ENCODE results near the gene PPP1R12C. TPM values are rescaled to one million over a fixed set of nuclear protein-coding genes. Genes with fewer than 3 reads are reported as not detected.
A peak's percentile ranks its signal among the peaks of the same experiment; 100 is the strongest.
"Not testable (repeated sequence)": the region's sequence is repeated elsewhere in the genome, so short reads cannot be mapped to it uniquely, and the experiment has no call there.

Gene PPP1R12C
- total RNA-seq, 1 experiment from 2014 or later, result 63.4 TPM

- in situ Hi-C loops (cut with HindIII; ENCODE audit: low pct_unique_long_range_greater_than_20kb, low sequenced_read_pairs), result no loop called here
- no peak for DNase-seq (ENCODE audit: low read depth)
Measured at GRCh38 chr19:55067869-55068268, 49.6 kb downstream of the PPP1R12C start.

- no peak for DNase-seq (ENCODE audit: low read depth)
- in situ Hi-C loops (cut with HindIII; ENCODE audit: low pct_unique_long_range_greater_than_20kb, low sequenced_read_pairs), result no loop called here
Measured at GRCh38 chr19:55066107-55066709, 51.2 kb downstream of the PPP1R12C start.

GRCh38 chr19:55065516-55065915 lies 51.9 kb downstream of the PPP1R12C start:
- DNase-seq (ENCODE audit: low read depth); in situ Hi-C loops (cut with HindIII; ENCODE audit: low pct_unique_long_range_greater_than_20kb, low sequenced_read_pairs): not testable (repeated sequence)

- in situ Hi-C loops (cut with HindIII; ENCODE audit: low pct_unique_long_range_greater_than_20kb, low sequenced_read_pairs), result no loop called here
- DNase-seq (ENCODE audit: low read depth), result no peak
Measured at GRCh38 chr19:55063492-55063843, 54.0 kb downstream of the PPP1R12C start.

- DNase-seq (ENCODE audit: low read depth), result peak; percentile 87
- in situ Hi-C loops (cut with HindIII; ENCODE audit: low pct_unique_long_range_greater_than_20kb, low sequenced_read_pairs), result no loop called here
Measured at GRCh38 chr19:55062735-55063491, 54.5 kb downstream of the PPP1R12C start, which contains the start of gene RDH13. TSS of gene RDH13 (minus strand) at chr19:55063148. CDS start at chr19:55063032, 116 bp downstream.

GRCh38 chr19:55060287-55060686 lies 57.1 kb downstream of the PPP1R12C start:
- DNase-seq (ENCODE audit: low read depth), result peak; percentile 75
- in situ Hi-C loops (cut with HindIII; ENCODE audit: low pct_unique_long_range_greater_than_20kb, low sequenced_read_pairs), result not testable (repeated sequence)

- in situ Hi-C loops (cut with HindIII; ENCODE audit: low pct_unique_long_range_greater_than_20kb, low sequenced_read_pairs), result no loop called here
- no peak for DNase-seq (ENCODE audit: low read depth)
Measured at GRCh38 chr19:55058781-55059610, 58.4 kb downstream of the PPP1R12C start.

- DNase-seq (ENCODE audit: low read depth), result no peak
- in situ Hi-C loops (cut with HindIII; ENCODE audit: low pct_unique_long_range_greater_than_20kb, low sequenced_read_pairs), result no loop called here
Measured at GRCh38 chr19:55056827-55057226, 60.6 kb downstream of the PPP1R12C start.

- in situ Hi-C loops (cut with HindIII; ENCODE audit: low pct_unique_long_range_greater_than_20kb, low sequenced_read_pairs), result no loop called here
- no peak for DNase-seq (ENCODE audit: low read depth)
Measured at GRCh38 chr19:55053735-55054134, 63.7 kb downstream of the PPP1R12C start.

- no peak for DNase-seq (ENCODE audit: low read depth)
- in situ Hi-C loops (cut with HindIII; ENCODE audit: low pct_unique_long_range_greater_than_20kb, low sequenced_read_pairs), result no loop called here
Measured at GRCh38 chr19:55050749-55051532, 66.5 kb downstream of the PPP1R12C start.

GRCh38 chr19:55048446-55048845 lies 69.0 kb downstream of the PPP1R12C start:
- DNase-seq (ENCODE audit: low read depth), result no peak
- in situ Hi-C loops (cut with HindIII; ENCODE audit: low pct_unique_long_range_greater_than_20kb, low sequenced_read_pairs), result no loop called here

- in situ Hi-C loops (cut with HindIII; ENCODE audit: low pct_unique_long_range_greater_than_20kb, low sequenced_read_pairs), result no loop called here
- no peak for DNase-seq (ENCODE audit: low read depth)
Measured at GRCh38 chr19:55047951-55048350, 69.5 kb downstream of the PPP1R12C start.

GRCh38 chr19:55046975-55047622 lies 70.3 kb downstream of the PPP1R12C start:
- in situ Hi-C loops (cut with HindIII; ENCODE audit: low pct_unique_long_range_greater_than_20kb, low sequenced_read_pairs), result no loop called here
- no peak for DNase-seq (ENCODE audit: low read depth)

- DNase-seq (ENCODE audit: low read depth), result no peak
- in situ Hi-C loops (cut with HindIII; ENCODE audit: low pct_unique_long_range_greater_than_20kb, low sequenced_read_pairs), result no loop called here
Measured at GRCh38 chr19:55044771-55045716, 72.4 kb downstream of the PPP1R12C start.

- in situ Hi-C loops (cut with HindIII; ENCODE audit: low pct_unique_long_range_greater_than_20kb, low sequenced_read_pairs), result no loop called here
- DNase-seq (ENCODE audit: low read depth), result no peak
Measured at GRCh38 chr19:55044286-55044685, 73.2 kb downstream of the PPP1R12C start.

- in situ Hi-C loops (cut with HindIII; ENCODE audit: low pct_unique_long_range_greater_than_20kb, low sequenced_read_pairs), result no loop called here
- DNase-seq (ENCODE audit: low read depth), result no peak
Measured at GRCh38 chr19:55042688-55043087, 74.7 kb downstream of the PPP1R12C start.

- DNase-seq (ENCODE audit: low read depth), result no peak
- in situ Hi-C loops (cut with HindIII; ENCODE audit: low pct_unique_long_range_greater_than_20kb, low sequenced_read_pairs), result no loop called here
Measured at GRCh38 chr19:55042344-55042678, 75.1 kb downstream of the PPP1R12C start.
